HEK293 (cell line): ENCODE measurements around the gene RAB36.

Experiments used
- CTCF ChIA-PET: fragments of 350-600 bp; formaldehyde crosslinking; extraction: SDS; loops from one replicate; lab custom pipeline; 2021; ENCODE audit warnings: antibody characterized with exemption; lab: Yijun Ruan, JAX
- POLR2A ChIA-PET: fragments of 300-600 bp; formaldehyde crosslinking; extraction: SDS; loops from one replicate; lab custom pipeline; 2020; ENCODE audit warnings: antibody characterized with exemption, inconsistent platforms; lab: Yijun Ruan, JAX
- H3K27ac ChIP-seq: fragments of 200-500 bp; sonication (Bioruptor generic); 2 replicates; pipeline ENCODE4 v1.5.1; 2014; ENCODE audit warnings: low read depth, low read length, control low read depth, inconsistent platforms; ENCODE audit errors: extremely low read depth
- H3K36me3 ChIP-seq, 2 experiments: fragments of 200-500 bp in 1 of 2; sonication (Bioruptor generic) in 1 of 2; 1 replicate in 1 of 2; 2 replicates in 1 of 2; pipeline ENCODE4 v1.5.1; 2014 to 2017; ENCODE audit warnings: inconsistent platforms in 2 of 2, low read length in 2 of 2; ENCODE audit not compliant: control insufficient read depth in 2 of 2, insufficient read depth in 1 of 2
- H3K4me1 ChIP-seq: fragments of 200-500 bp; sonication (Bioruptor generic); 2 replicates; pipeline ENCODE4 v1.5.1; 2014; ENCODE audit warnings: mild to moderate bottlenecking, low read length, inconsistent platforms; ENCODE audit not compliant: control insufficient read depth, insufficient read depth
- H3K4me3 ChIP-seq: 2 replicates; pipeline ENCODE4 v1.5.1; 2011; ENCODE audit warnings: low read depth, mild to moderate bottlenecking, control low read depth, low read length, moderate library complexity
- H3K9me3 ChIP-seq: fragments of 200-500 bp; sonication (Bioruptor generic); 2 replicates; pipeline ENCODE4 v1.5.1; 2014; ENCODE audit warnings: low read depth, low read length, inconsistent platforms; ENCODE audit not compliant: control insufficient read depth, insufficient read depth
- EGR2 ChIP-seq: fragments of 450-650 bp; formaldehyde crosslinking; IDR thresholded peaks from 2 replicates; pipeline ENCODE4 v1.5.1; 2016; ENCODE audit warnings: low read depth, missing biosample characterization, missing genetic modification characterization
- KLF1 ChIP-seq: fragments of 450-650 bp; formaldehyde crosslinking; IDR thresholded peaks from 2 replicates; pipeline ENCODE4 v1.5.1; 2016; ENCODE audit warnings: missing biosample characterization, missing genetic modification characterization
- KLF16 ChIP-seq: fragments of 450-650 bp; formaldehyde crosslinking; IDR thresholded peaks from 2 replicates; pipeline ENCODE4 v1.5.1; 2017; ENCODE audit warnings: missing biosample characterization, missing genetic modification characterization
- WT1 ChIP-seq: fragments of 450-650 bp; formaldehyde crosslinking; IDR thresholded peaks from 2 replicates; pipeline ENCODE4 v1.5.1; 2016; ENCODE audit warnings: missing biosample characterization, missing genetic modification characterization
- YY1 ChIP-seq: fragments of 450-650 bp; formaldehyde crosslinking; IDR thresholded peaks from 2 replicates; pipeline ENCODE4 v1.5.1; 2018; ENCODE audit warnings: missing biosample characterization, missing genetic modification characterization
- ZNF121 ChIP-seq: fragments of 450-650 bp; formaldehyde crosslinking; IDR thresholded peaks from 2 replicates; pipeline ENCODE4 v1.5.1; 2016; ENCODE audit warnings: missing biosample characterization, missing genetic modification characterization
- ZNF157 ChIP-seq: fragments of 450-650 bp; formaldehyde crosslinking; IDR thresholded peaks from 2 replicates; pipeline ENCODE4 v1.5.1; 2016; ENCODE audit warnings: missing biosample characterization, missing genetic modification characterization
- ZNF16 ChIP-seq: fragments of 450-650 bp; formaldehyde crosslinking; IDR thresholded peaks from 2 replicates; pipeline ENCODE4 v1.5.1; 2016; ENCODE audit warnings: low read depth, missing biosample characterization, missing genetic modification characterization
- ZNF341 ChIP-seq: fragments of 450-650 bp; formaldehyde crosslinking; IDR thresholded peaks from 2 replicates; pipeline ENCODE4; 2016; ENCODE audit warnings: low read depth, missing biosample characterization, missing genetic modification characterization
- ZNF404 ChIP-seq: fragments of 450-650 bp; formaldehyde crosslinking; IDR thresholded peaks from 2 replicates; pipeline ENCODE4 v1.5.1; 2017; ENCODE audit warnings: missing biosample characterization, missing genetic modification characterization
- ZNF530 ChIP-seq: fragments of 450-650 bp; formaldehyde crosslinking; IDR thresholded peaks from 2 replicates; pipeline ENCODE4 v1.5.1; 2016; ENCODE audit warnings: low read depth, missing biosample characterization, missing genetic modification characterization
- ZNF658 ChIP-seq: fragments of 450-650 bp; formaldehyde crosslinking; IDR thresholded peaks from 2 replicates; pipeline ENCODE4; 2016; ENCODE audit warnings: missing biosample characterization, missing genetic modification characterization
- ZNF664 ChIP-seq: fragments of 450-650 bp; formaldehyde crosslinking; IDR thresholded peaks from 2 replicates; pipeline ENCODE4 v1.5.1; 2016; ENCODE audit warnings: missing biosample characterization, missing genetic modification characterization
- ZNF707 ChIP-seq: fragments of 450-650 bp; formaldehyde crosslinking; IDR thresholded peaks from 2 replicates; pipeline ENCODE4 v1.5.1; 2016; ENCODE audit warnings: missing biosample characterization, missing genetic modification characterization
- TF ChIP-seq, protein P1 (sequence below): fragments of 450-650 bp; formaldehyde crosslinking; conservative IDR thresholded peaks from 2 replicates; pipeline ENCODE4 v1.5.1; 2016; ENCODE audit warnings: low read depth, missing biosample characterization, missing genetic modification characterization

RAB36 gene

GRCh38 chr22:23106344-23106743, 38.9 kb upstream of the RAB36 start:
- Histone ChIP-seq H3K4me1 (no peaks in the 10 kb centered on the region), H3K4me3 (no peak overlapping the region), H3K27ac (no peak overlapping the region), H3K36me3 (peaks cover 0 to 70% of the 10 kb centered on the region in 2 experiments; a peak in 1 of 3 replicates), H3K9me3 (no peaks in the 10 kb centered on the region)
- TF ChIP-seq ZNF707 (tag by site-specific recombination) (no peak), ZNF530 (tag by site-specific recombination) (no peak), EGR2 (tag by site-specific recombination) (no peak), ZNF664 (tag by site-specific recombination) (no peak), YY1 (tag by site-specific recombination) (no peak), ZNF404 (tag by site-specific recombination) (no peak), KLF16 (no peak), WT1 (tag by site-specific recombination) (no peak)
- TF ChIP-seq, protein P1, sequence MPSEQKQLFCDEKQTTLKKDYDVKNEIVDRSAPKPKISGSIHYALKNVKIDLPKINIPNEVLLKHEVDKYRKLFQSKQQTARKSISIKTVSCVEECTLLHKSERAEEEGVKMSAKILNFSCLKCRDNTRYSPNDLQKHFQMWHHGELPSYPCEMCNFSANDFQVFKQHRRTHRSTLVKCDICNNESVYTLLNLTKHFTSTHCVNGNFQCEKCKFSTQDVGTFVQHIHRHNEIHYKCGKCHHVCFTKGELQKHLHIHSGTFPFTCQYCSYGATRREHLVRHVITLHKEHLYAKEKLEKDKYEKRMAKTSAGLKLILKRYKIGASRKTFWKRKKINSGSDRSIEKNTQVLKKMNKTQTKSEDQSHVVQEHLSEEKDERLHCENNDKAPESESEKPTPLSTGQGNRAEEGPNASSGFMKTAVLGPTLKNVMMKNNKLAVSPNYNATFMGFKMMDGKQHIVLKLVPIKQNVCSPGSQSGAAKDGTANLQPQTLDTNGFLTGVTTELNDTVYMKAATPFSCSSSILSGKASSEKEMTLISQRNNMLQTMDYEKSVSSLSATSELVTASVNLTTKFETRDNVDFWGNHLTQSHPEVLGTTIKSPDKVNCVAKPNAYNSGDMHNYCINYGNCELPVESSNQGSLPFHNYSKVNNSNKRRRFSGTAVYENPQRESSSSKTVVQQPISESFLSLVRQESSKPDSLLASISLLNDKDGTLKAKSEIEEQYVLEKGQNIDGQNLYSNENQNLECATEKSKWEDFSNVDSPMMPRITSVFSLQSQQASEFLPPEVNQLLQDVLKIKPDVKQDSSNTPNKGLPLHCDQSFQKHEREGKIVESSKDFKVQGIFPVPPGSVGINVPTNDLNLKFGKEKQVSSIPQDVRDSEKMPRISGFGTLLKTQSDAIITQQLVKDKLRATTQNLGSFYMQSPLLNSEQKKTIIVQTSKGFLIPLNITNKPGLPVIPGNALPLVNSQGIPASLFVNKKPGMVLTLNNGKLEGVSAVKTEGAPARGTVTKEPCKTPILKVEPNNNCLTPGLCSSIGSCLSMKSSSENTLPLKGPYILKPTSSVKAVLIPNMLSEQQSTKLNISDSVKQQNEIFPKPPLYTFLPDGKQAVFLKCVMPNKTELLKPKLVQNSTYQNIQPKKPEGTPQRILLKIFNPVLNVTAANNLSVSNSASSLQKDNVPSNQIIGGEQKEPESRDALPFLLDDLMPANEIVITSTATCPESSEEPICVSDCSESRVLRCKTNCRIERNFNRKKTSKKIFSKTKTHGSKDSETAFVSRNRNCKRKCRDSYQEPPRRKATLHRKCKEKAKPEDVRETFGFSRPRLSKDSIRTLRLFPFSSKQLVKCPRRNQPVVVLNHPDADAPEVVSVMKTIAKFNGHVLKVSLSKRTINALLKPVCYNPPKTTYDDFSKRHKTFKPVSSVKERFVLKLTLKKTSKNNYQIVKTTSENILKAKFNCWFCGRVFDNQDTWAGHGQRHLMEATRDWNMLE (tag by site-specific recombination): no peak
- CTCF ChIA-PET: interaction anchor here (0.6 kb wide), 1 partner anchor 148 kb away, joined by 3 read pairs; no protein-coding TSS in a partner anchor
- POLR2A ChIA-PET: no interaction called here

DNA sequence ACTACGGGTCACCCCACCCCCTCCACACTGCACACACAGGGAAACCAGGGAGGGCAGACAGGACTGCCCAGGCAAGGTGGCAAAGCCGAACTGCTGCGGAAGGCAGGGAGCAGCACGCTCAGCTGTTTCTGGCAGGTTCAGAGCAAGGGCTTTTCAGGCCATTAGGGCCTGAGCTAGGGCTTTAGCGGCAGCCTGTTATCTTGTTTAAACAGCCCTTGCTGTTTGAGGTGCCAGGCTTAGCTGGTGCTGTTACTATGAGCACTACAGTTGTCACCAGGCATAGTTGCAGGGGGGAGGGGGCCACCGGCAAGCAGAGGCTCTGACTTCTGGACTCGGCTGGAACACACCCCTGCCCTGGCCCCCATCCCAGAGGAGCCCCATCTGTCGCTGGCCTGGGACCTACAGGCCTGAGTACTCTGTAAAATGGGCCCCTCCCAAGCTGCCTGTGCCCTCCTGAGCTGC, 38.3 kb upstream of the RAB36 start:
- H3K4me1 ChIP-seq: no peaks in the 10 kb centered on the region
- POLR2A ChIA-PET: no interaction called here
- H3K36me3 ChIP-seq: peaks cover 0 to 68% of the 10 kb centered on the region in 2 experiments; a peak in 1 of 3 replicates
- H3K9me3 ChIP-seq: no peaks in the 10 kb centered on the region
- CTCF ChIA-PET: no interaction called here
- no peak overlapping the region for H3K27ac ChIP-seq
- TF ChIP-seq ZNF341 (tag by site-specific recombination) (peak; percentile 39; the same call in 1 of the 2 replicates), ZNF157 (tag by site-specific recombination) (no peak), ZNF658 (tag by site-specific recombination) (no peak), ZNF16 (tag by site-specific recombination) (no peak)
- no peak overlapping the region for H3K4me3 ChIP-seq

DNA sequence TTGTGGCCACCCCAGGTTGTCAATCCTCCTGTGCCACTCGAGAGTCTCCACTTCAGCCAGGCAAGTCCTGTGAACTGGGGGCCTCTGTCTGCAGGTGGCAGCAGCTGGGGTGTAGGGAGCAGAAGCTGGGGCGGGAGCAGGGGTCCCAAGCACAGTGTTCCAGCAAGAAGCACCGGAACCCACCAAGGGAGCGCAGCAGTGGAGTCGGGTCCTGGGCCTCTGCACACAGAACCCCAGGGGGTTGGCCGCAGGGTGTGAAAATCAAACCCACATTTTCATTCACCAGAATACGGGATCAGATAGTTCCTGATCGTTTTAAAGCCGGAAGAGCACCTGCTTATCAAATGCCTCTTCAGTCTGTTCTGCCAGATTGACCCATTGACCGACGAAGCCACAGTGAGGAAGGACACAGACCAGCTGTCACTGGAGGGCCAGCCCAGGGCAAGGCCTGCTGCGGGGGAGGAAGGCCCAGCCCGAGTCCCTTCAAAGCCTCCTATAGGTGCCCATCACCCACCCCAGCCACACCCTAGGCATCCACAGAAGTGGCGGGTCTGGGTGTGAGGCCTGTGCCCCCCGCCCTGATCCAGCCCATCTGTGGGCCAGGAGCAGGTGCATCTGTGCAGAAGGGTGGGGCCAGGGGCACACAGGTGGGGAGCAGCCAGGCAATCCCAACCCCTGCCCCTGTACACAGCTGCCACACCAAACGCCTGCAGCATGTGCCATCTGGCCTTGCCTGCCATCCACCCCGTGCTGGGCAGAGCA, 37.6 kb upstream of the RAB36 start:
- POLR2A ChIA-PET: interaction anchor here (0.9 kb wide), 1 partner anchor 10 kb away, joined by 3 read pairs; no protein-coding TSS in a partner anchor
- peaks cover 0 to 67% of the 10 kb centered on the region in 2 experiments; a peak in 1 of 3 replicates for H3K36me3 ChIP-seq
- TF ChIP-seq ZNF121: no peak
- peak; percentile 33; the same call in 1 of the 2 replicates for TF ChIP-seq KLF1 (tag by site-specific recombination)
- TF ChIP-seq, all 188 proteins: peak for 1
- no peak overlapping the region for H3K27ac ChIP-seq
- no peaks in the 10 kb centered on the region for H3K9me3 ChIP-seq
- H3K4me1 ChIP-seq: no peaks in the 10 kb centered on the region
- CTCF ChIA-PET: interaction anchor here (4.1 kb wide), 1 partner anchor 148 kb away, joined by 19 read pairs; no protein-coding TSS in a partner anchor
- H3K4me3 ChIP-seq: no peak overlapping the region
